ENCODE measurements around the gene PRSS33.

PRSS33 gene

GRCh38 chr16:2761886-2762583 lies 25.3 kb downstream of the PRSS33 start:
- DNase-seq (ENCODE audit: low spot score), result no peak

DNA sequence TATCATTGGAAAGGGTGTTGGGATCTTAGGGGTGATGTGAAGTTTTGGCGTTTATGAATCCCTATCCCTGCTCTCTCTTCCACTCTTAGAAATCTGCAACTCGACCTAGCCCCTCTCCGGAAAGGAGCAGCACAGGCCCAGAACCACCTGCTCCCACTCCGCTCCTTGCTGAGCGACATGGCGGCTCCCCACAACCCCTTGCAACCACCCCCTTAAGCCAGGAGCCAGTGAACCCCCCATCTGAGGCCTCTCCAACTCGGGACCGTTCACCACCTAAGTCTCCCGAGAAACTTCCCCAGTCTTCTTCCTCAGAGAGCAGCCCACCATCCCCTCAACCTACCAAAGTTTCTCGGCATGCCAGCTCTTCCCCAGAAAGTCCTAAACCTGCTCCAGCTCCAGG lies 25.9 kb downstream of the PRSS33 start:
- no peak for DNase-seq (ENCODE audit: low spot score)

DNA sequence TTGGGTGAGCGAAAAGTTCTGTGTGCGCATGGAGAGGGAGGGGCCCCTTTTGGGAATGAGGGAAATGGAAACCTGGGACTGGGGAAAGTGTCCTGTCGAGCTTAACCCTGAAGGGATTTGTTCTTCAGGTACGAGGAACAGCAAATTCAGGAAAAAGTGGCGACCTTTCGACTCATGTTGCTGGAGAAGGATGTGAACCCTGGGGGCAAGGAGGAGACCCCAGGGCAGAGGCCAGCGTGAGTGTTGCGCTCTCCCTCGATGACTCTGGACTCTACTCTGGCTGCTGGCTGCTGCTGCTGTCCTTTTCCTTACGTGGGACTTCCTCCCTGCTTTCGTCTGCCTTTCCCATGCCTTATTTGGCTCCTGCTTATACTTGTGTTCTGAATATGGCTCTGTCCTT lies 30.0 kb downstream of the PRSS33 start:
- no peak for DNase-seq (ENCODE audit: low spot score)

- no peak for DNase-seq (ENCODE audit: low spot score)
These were observed 30.9 kb downstream of the PRSS33 start for GRCh38 chr16:2756288-2757015.

DNA sequence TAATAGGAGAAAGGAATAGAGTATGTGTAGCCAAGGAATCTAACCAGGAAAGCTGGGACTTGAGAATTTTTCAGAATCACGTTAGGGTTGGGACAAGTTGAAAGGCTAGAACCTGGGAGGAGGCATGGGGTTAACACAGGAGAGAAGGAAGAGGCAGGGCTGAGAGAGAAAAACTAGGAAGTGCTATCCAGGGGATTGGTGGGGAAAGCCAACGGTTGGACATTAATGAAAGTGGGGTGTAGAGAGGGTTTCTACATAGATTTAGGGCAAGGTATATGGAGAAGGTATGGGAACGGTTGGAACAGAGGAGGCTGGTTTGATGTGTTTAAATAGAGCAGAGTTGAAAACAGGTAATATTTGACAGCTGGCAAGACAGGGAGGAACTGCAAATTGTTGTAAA lies 32.2 kb downstream of the PRSS33 start:
- DNase-seq (ENCODE audit: low spot score), result no peak

DNA sequence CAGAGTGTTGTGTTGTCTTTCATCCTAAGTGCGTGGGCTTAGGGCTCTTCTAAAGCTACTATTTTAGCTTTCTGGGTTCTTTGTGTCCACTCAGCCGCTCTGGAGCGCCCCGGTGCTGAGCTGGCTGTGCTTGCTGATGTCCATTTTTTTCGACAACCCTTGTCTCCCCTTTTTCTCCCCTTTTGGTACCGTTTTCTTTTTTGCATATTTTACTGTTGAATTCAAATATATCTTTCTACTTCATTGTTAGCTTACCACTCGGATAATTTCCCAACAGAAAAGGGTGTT lies 33.7 kb downstream of the PRSS33 start:
- no peak for DNase-seq (ENCODE audit: low spot score)

DNA sequence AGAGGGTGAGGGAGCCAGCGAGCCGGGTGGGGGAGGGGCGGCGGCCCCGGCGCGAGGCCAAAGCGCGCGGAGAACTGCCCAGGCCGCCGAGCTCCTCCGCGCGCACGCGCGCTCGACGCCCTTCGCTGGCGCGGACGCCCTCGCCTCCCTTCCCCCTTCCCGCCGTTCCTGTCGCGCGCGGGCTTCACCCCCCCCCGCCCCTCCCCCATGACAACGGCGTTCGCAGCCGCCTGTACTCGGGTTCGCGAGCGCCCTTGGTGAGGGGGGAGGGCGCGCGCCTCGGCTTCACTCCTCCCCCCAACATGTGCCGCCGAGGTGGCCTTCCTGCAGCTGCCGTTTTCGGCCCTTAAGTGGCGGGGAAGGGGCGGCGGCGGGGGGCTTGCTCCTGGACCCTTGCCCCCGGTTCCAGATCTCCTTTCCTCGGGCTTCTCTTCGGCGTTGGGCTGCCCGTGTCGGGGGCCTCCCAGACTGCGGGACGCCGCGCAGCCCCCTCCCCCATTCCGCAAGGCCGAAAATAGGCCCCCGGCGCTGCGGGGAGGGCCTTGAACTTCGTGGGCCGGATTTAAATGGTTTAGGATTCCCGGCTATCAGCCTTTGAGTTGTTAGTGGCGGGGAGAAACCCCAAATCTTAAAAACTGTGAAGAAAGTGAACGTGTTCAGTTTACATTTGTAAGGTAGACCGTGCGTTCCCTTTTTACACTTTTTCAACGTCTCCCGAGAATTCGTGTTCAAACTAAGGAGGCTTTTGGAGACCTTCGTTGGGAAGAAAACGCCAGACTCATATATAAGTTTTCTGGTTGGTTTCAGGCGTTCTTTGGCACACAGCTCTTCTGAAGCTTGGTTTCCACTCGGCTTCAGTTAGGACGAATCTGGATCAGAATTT lies 34.3 kb downstream of the PRSS33 start:
- peak; percentile 83 for DNase-seq (ENCODE audit: low spot score)

GRCh38 chr16:2752035-2752849 lies 35.1 kb downstream of the PRSS33 start, which contains the start of gene SRRM2:
TSS of gene SRRM2 (plus strand) at chr16:2752638. CDS start at chr16:2756365, 3,727 bp downstream.
- peak; percentile 96 for DNase-seq (ENCODE audit: low spot score)

DNA sequence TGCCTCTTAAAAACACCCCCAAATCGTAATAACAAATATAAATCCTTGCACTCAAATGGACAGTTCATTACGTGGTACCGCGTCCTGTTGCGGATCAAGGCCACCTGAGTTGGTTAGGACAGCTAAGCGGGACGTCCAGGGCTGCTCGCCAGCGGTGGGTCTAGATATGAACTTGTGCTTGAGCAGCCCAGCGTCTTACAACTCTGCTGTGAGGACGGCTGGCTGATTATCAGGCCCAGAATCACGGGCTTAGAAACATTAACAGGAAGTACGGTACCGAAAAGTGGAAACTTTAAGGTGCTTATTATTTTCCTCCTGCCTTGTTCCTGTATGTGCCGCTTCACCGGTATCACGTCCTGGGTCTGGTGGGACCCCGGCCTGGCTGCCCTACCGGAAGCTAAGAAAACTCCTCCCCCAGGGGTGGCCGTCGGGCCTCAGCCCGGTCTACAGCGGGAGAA lies 35.8 kb downstream of the PRSS33 start:
- DNase-seq (ENCODE audit: low spot score), result peak; percentile 86

DNA sequence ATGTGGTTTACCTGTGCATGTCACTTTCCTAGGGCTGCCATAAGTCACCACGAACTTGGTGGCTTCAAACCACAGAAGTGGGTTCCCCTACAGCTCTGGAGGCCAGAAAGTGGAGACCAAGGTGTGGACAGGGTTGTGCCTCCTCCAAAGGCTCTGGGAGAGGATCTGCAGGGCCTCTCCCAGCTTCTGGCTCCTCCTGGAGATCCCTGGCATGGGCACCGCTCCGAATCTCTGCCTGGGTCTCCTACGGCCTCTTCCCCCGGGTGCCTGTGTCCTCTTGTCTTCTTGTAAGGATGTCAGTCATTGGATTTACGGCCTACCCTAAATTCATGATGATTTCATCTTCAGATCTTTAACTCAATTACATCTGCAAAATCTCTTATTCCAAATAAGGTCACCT lies 37.4 kb downstream of the PRSS33 start:
- no peak for DNase-seq (ENCODE audit: low spot score)

DNA sequence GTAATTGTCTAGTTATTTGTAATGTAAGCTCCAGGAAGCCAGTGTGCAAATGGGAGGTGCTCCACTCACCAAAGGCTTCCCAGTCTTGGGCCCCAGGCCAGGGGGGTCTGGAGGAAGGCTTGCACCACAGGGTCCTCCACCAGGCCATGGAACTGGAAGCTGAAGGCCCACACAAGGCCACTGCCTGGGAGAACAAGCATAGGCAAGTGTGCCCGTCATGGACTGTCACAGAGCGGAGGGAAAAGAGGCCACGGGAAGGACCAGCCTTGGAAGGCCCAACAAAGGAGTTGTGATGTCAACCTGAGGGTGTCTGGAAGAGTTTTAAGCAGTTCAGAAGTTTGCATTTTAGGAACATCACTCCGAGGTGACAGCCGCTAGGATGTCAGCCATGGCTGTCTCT lies 37.9 kb downstream of the PRSS33 start:
- no peak for DNase-seq (ENCODE audit: low spot score)

DNA sequence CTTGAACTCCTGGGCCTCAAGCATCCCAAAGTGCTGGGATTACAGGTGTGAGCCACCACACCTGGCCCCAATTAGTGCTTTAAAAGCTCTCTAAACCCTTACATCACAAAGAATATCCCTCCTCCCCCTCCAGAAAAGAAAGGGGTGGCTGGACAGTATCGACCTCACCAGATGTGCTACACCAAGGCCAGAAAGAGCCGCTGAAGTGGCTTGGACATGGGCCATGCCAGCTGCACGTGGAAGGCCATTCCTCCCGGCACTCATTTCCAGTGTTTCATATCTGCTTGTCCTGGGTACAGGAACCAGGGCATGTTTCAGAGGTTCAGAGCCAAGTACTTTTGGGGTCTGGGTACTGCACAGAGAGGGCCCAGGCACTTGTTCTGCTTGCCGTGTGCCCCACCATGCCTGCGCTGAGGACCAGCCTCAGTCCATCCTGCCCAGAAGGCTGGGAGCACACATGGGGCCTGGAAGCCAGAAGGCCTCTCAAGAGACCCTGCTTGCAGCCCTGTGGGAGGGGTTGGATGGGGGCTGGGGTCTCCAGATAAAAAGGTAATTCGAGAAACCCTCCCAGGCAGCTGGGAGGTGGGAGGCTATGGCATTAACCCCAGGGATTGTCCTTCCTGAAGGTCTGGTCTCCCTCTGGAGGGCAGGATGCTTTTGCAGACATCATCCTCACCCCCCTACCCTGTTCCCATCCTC lies 38.5 kb downstream of the PRSS33 start:
- DNase-seq (ENCODE audit: low spot score), result no peak

- no peak for DNase-seq (ENCODE audit: low spot score)
These were observed 41.4 kb downstream of the PRSS33 start for GRCh38 chr16:2745961-2746360.

GRCh38 chr16:2745116-2745890 lies 42.1 kb downstream of the PRSS33 start:
- no peak for DNase-seq (ENCODE audit: low spot score)

- no peak for DNase-seq (ENCODE audit: low spot score)
These were observed 42.6 kb downstream of the PRSS33 start for GRCh38 chr16:2744711-2745110.

DNA sequence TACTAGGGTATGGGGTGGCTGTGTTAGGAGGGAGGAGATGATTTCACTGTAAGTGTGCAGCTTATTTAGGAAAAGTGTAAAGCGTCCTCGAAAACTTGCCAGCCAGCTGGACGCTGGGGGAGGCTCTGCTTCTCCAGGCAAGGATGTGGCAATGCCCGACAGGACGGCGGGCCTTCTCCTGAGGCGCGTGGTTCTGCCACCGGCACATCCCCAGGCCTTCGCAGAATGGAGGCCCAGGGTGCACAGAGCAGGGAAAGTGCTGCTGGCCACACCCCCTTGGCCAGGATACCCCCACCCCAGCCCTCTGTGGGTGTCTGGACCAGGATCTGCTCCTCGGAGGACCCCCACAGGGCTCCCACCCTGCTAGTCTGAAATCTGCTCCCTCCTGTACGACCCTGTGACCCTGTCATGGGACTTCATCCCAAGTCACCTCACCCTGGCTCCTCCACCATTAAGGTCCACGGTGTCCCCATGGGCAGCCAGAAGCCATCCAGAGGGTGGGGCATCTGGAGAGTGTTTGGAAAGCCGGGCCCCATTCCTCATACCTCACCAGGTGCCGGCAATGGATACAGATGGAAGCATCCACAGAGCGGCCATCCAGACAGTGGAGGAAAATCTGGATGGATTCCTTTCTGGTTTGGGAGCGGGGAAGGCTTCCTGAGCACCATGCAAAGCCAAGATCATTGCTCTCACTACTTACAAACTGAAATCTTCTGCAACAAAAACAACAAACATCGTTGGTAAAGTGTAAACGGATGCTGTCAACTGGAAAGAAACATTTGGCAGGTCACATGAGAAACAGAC lies 44.2 kb downstream of the PRSS33 start:
- DNase-seq (ENCODE audit: low spot score), result no peak

DNA sequence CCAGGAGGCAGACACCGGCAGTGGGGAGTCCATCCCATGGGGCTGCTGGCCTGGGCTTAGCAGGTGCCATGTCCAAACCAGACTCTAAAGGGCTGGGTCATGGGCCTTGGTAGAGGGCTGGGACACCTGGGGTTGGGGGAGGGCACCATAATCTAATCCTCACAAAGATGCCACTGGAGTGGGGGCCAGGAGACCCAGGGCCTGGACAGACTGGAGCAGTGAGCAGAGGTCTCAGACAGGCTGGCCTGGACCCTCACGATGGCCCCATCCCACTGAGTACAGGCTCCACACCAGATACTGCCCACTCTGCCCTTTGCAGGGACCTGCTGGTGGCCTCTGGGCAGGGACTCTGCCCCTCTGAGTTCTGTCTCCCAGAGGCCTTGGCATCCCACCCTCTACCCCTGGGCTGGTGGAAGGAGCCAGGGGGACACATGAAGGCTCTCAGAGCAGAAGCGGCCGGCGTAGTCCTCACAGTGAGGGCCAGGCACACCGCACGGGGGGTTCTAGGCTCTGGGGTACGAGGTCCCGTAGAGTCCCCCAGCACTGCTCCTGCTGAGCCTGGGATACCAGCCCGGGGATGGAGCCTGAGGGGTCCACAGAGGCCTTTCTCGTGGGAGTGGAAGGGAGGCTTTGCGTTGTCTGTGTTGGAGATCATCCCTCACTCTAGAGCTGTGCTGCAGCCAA lies 44.9 kb downstream of the PRSS33 start:
- no peak for DNase-seq (ENCODE audit: low spot score)

DNA sequence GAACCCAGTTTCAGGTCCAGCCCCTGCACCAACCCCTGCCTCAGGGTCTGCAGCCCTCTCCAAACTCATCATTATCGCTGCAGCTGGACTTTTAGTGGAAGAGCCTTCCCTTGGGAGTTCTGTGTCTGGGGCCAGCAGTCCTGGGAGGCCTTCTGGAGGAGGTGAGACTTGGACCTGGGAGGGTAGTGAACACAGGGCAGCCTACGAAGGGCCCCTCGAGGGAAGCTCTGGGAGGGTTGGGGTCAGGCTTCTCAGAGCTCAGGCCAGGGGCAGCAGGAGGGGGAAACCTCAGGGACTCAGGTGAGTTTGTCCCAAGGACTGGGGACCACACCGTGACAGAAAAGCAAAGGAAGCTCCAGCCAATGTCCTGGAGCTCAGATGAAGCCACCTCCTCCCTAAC lies 46.2 kb downstream of the PRSS33 start:
- no peak for DNase-seq (ENCODE audit: low spot score)

GRCh38 chr16:2740476-2740875 lies 46.9 kb downstream of the PRSS33 start:
- DNase-seq (ENCODE audit: low spot score), result no peak
